ENCODE data around the gene CYP24A1.

CYP24A1 gene

GRCh38 chr20:54220722-54221121 is 46.9 kb upstream of the CYP24A1 start:
- Histone ChIP-seq H3K36me3 (replicated peaks in 1 of 2; ENCODE audit: control insufficient read depth in 2 of 2, insufficient read depth in 2 of 2, low read length in 2 of 2) (peaks cover 4 to 48% of the 10 kb centered on the region in 2 donors), H3K23ac (ENCODE audit: low read depth, low read length, poor library complexity) (no peak overlapping the region), H2BK15ac (ENCODE audit: low read length) (no peak overlapping the region), H3K9me3 (replicated peaks in 1 of 2; ENCODE audit: control insufficient read depth in 2 of 2, insufficient read depth in 1 of 2, low read depth in 1 of 2, low read length in 2 of 2) (no peaks in the 10 kb centered on the region), H3K4me3 (ENCODE audit: low read length in 2 of 2) (no peak overlapping the region), H3K14ac (ENCODE audit: low read length) (no peak overlapping the region), H2BK12ac (ENCODE audit: low read length) (no peak overlapping the region), H3K79me1 (ENCODE audit: low read depth, low read length) (no peaks in the 10 kb centered on the region), H3K18ac (ENCODE audit: low read length) (no peak overlapping the region), H2AFZ (ENCODE audit: low read length) (no peak overlapping the region), H4K91ac (ENCODE audit: low read depth, low read length, poor library complexity) (no peak overlapping the region), H2BK120ac (ENCODE audit: low read depth, low read length) (no peak overlapping the region), H3K4me2 (ENCODE audit: insufficient read depth, low read length, poor library complexity, severe bottlenecking) (no peak overlapping the region), H2BK5ac (ENCODE audit: low read length) (no peak overlapping the region), H4K8ac (ENCODE audit: low read depth, low read length) (no peak overlapping the region), H3K4ac (ENCODE audit: low read length) (no peak overlapping the region), H3K4me1 (ENCODE audit: control insufficient read depth in 2 of 2, insufficient read depth in 1 of 2, low read depth in 1 of 2, low read length in 2 of 2) (no peaks in the 10 kb centered on the region), H2AK5ac (ENCODE audit: low read depth, low read length) (no peak overlapping the region), H3K27me3 (ENCODE audit: control insufficient read depth in 3 of 3, insufficient read depth in 3 of 3, low read depth in 1 of 3, low read length in 3 of 3) (no peaks in the 10 kb centered on the region), H3K9ac (ENCODE audit: low read depth, low read length, poor library complexity) (no peak overlapping the region), H3K27ac (replicated peaks; ENCODE audit: low read length) (no peak overlapping the region)
- no CpG with 5 or more reads among the region's 6 CpGs for WGBS, 2 donors (ENCODE audit: extremely low coverage in 2 of 2, insufficient read length in 2 of 2, insufficient replicate concordance in 1 of 2)
- no peak for DNase-seq (ENCODE audit: low spot score)

- DNase-seq (ENCODE audit: low spot score) = no peak
- H2BK120ac ChIP-seq (ENCODE audit: low read depth, low read length) = no peak overlapping the region
- no peak overlapping the region for H2BK5ac ChIP-seq (ENCODE audit: low read length)
- H3K27me3 ChIP-seq (ENCODE audit: control insufficient read depth in 3 of 3, insufficient read depth in 3 of 3, low read depth in 1 of 3, low read length in 3 of 3) = no peaks in the 10 kb centered on the region
- no peak overlapping the region for H2AFZ ChIP-seq (ENCODE audit: low read length)
- no peaks in the 10 kb centered on the region for H3K9me3 ChIP-seq (replicated peaks in 1 of 2; ENCODE audit: control insufficient read depth in 2 of 2, insufficient read depth in 1 of 2, low read depth in 1 of 2, low read length in 2 of 2)
- H3K27ac ChIP-seq (replicated peaks; ENCODE audit: low read length) = no peak overlapping the region
- H3K4me1 ChIP-seq (ENCODE audit: control insufficient read depth in 2 of 2, insufficient read depth in 1 of 2, low read depth in 1 of 2, low read length in 2 of 2) = no peaks in the 10 kb centered on the region
- peaks cover 6 to 56% of the 10 kb centered on the region in 2 donors for H3K36me3 ChIP-seq (replicated peaks in 1 of 2; ENCODE audit: control insufficient read depth in 2 of 2, insufficient read depth in 2 of 2, low read length in 2 of 2)
- no peak overlapping the region for H3K9ac ChIP-seq (ENCODE audit: low read depth, low read length, poor library complexity)
- H3K18ac ChIP-seq (ENCODE audit: low read length) = no peak overlapping the region
- no peak overlapping the region for H3K4ac ChIP-seq (ENCODE audit: low read length)
- no peak overlapping the region for H3K4me2 ChIP-seq (ENCODE audit: insufficient read depth, low read length, poor library complexity, severe bottlenecking)
- H3K23ac ChIP-seq (ENCODE audit: low read depth, low read length, poor library complexity) = no peak overlapping the region
- 100% methylated on average over 1 of the region's 6 CpGs; no CpG with 5 or more reads in 1 of the 2 donors for WGBS, 2 donors (ENCODE audit: extremely low coverage in 2 of 2, insufficient read length in 2 of 2, insufficient replicate concordance in 1 of 2)
- H2BK12ac ChIP-seq (ENCODE audit: low read length) = no peak overlapping the region
- H4K91ac ChIP-seq (ENCODE audit: low read depth, low read length, poor library complexity) = no peak overlapping the region
- H3K14ac ChIP-seq (ENCODE audit: low read length) = no peak overlapping the region
- no peak overlapping the region for H2AK5ac ChIP-seq (ENCODE audit: low read depth, low read length)
- H3K79me1 ChIP-seq (ENCODE audit: low read depth, low read length) = no peaks in the 10 kb centered on the region
- no peak overlapping the region for H2BK15ac ChIP-seq (ENCODE audit: low read length)
- no peak overlapping the region for H4K8ac ChIP-seq (ENCODE audit: low read depth, low read length)
- H3K4me3 ChIP-seq (ENCODE audit: low read length in 2 of 2) = no peak overlapping the region
Measured at GRCh38 chr20:54219751-54220426, 46.1 kb upstream of the CYP24A1 start.

GRCh38 chr20:54218470-54218869 is 44.7 kb upstream of the CYP24A1 start:
- H3K27ac ChIP-seq (replicated peaks; ENCODE audit: low read length) = no peak overlapping the region
- no peak overlapping the region for H3K4ac ChIP-seq (ENCODE audit: low read length)
- no peaks in the 10 kb centered on the region for H3K27me3 ChIP-seq (ENCODE audit: control insufficient read depth in 3 of 3, insufficient read depth in 3 of 3, low read depth in 1 of 3, low read length in 3 of 3)
- H3K14ac ChIP-seq (ENCODE audit: low read length) = no peak overlapping the region
- H2BK120ac ChIP-seq (ENCODE audit: low read depth, low read length) = no peak overlapping the region
- H2BK12ac ChIP-seq (ENCODE audit: low read length) = no peak overlapping the region
- no peak overlapping the region for H2AFZ ChIP-seq (ENCODE audit: low read length)
- no peak overlapping the region for H2AK5ac ChIP-seq (ENCODE audit: low read depth, low read length)
- peaks cover 6 to 62% of the 10 kb centered on the region in 2 donors for H3K36me3 ChIP-seq (replicated peaks in 1 of 2; ENCODE audit: control insufficient read depth in 2 of 2, insufficient read depth in 2 of 2, low read length in 2 of 2)
- no peak overlapping the region for H3K23ac ChIP-seq (ENCODE audit: low read depth, low read length, poor library complexity)
- H2BK5ac ChIP-seq (ENCODE audit: low read length) = no peak overlapping the region
- H4K8ac ChIP-seq (ENCODE audit: low read depth, low read length) = no peak overlapping the region
- no peak overlapping the region for H3K4me2 ChIP-seq (ENCODE audit: insufficient read depth, low read length, poor library complexity, severe bottlenecking)
- H3K9me3 ChIP-seq (replicated peaks in 1 of 2; ENCODE audit: control insufficient read depth in 2 of 2, insufficient read depth in 1 of 2, low read depth in 1 of 2, low read length in 2 of 2) = no peaks in the 10 kb centered on the region
- H3K4me1 ChIP-seq (ENCODE audit: control insufficient read depth in 2 of 2, insufficient read depth in 1 of 2, low read depth in 1 of 2, low read length in 2 of 2) = no peaks in the 10 kb centered on the region
- no peak overlapping the region for H3K4me3 ChIP-seq (ENCODE audit: low read length in 2 of 2)
- H2BK15ac ChIP-seq (ENCODE audit: low read length) = no peak overlapping the region
- no peaks in the 10 kb centered on the region for H3K79me1 ChIP-seq (ENCODE audit: low read depth, low read length)
- H3K9ac ChIP-seq (ENCODE audit: low read depth, low read length, poor library complexity) = no peak overlapping the region
- DNase-seq (ENCODE audit: low spot score) = no peak
- H4K91ac ChIP-seq (ENCODE audit: low read depth, low read length, poor library complexity) = no peak overlapping the region
- H3K18ac ChIP-seq (ENCODE audit: low read length) = no peak overlapping the region

- no peak overlapping the region for H3K9ac ChIP-seq (ENCODE audit: low read depth, low read length, poor library complexity)
- no peak overlapping the region for H3K23ac ChIP-seq (ENCODE audit: low read depth, low read length, poor library complexity)
- no peak overlapping the region for H2AFZ ChIP-seq (ENCODE audit: low read length)
- no peak overlapping the region for H3K4me2 ChIP-seq (ENCODE audit: insufficient read depth, low read length, poor library complexity, severe bottlenecking)
- H2AK5ac ChIP-seq (ENCODE audit: low read depth, low read length) = no peak overlapping the region
- no peak overlapping the region for H4K91ac ChIP-seq (ENCODE audit: low read depth, low read length, poor library complexity)
- H3K4ac ChIP-seq (ENCODE audit: low read length) = no peak overlapping the region
- H3K18ac ChIP-seq (ENCODE audit: low read length) = no peak overlapping the region
- H3K14ac ChIP-seq (ENCODE audit: low read length) = no peak overlapping the region
- no peak overlapping the region for H2BK120ac ChIP-seq (ENCODE audit: low read depth, low read length)
- no peaks in the 10 kb centered on the region for H3K4me1 ChIP-seq (ENCODE audit: control insufficient read depth in 2 of 2, insufficient read depth in 1 of 2, low read depth in 1 of 2, low read length in 2 of 2)
- no peak overlapping the region for H2BK5ac ChIP-seq (ENCODE audit: low read length)
- H3K9me3 ChIP-seq (replicated peaks in 1 of 2; ENCODE audit: control insufficient read depth in 2 of 2, insufficient read depth in 1 of 2, low read depth in 1 of 2, low read length in 2 of 2) = no peaks in the 10 kb centered on the region
- no peak overlapping the region for H2BK15ac ChIP-seq (ENCODE audit: low read length)
- no peak for DNase-seq (ENCODE audit: low spot score)
- H4K8ac ChIP-seq (ENCODE audit: low read depth, low read length) = no peak overlapping the region
- H3K27ac ChIP-seq (replicated peaks; ENCODE audit: low read length) = no peak overlapping the region
- H2BK12ac ChIP-seq (ENCODE audit: low read length) = no peak overlapping the region
- peaks cover 2% of the 10 kb centered on the region for H3K79me1 ChIP-seq (ENCODE audit: low read depth, low read length)
- H3K27me3 ChIP-seq (ENCODE audit: control insufficient read depth in 3 of 3, insufficient read depth in 3 of 3, low read depth in 1 of 3, low read length in 3 of 3) = no peaks in the 10 kb centered on the region
- peaks cover 6 to 64% of the 10 kb centered on the region in 2 donors for H3K36me3 ChIP-seq (replicated peaks in 1 of 2; ENCODE audit: control insufficient read depth in 2 of 2, insufficient read depth in 2 of 2, low read length in 2 of 2)
- no CpG with 5 or more reads among the region's 7 CpGs for WGBS, 2 donors (ENCODE audit: extremely low coverage in 2 of 2, insufficient read length in 2 of 2, insufficient replicate concordance in 1 of 2)
- H3K4me3 ChIP-seq (ENCODE audit: low read length in 2 of 2) = no peak overlapping the region
Measured at GRCh38 chr20:54217762-54218161, 44.0 kb upstream of the CYP24A1 start.

All from neuronal stem cell (in vitro differentiated cells).